Common myeloid progenitor, CD34-positive (primary cell): ENCODE measurements around the gene PKD1L1.

ENCODE experiments used
- CTCF ChIA-PET: fragments of 350-600 bp; sonication (Branson Sonifier 250); formaldehyde crosslinking; loops from one replicate; lab custom pipeline; 2021; ENCODE audit warnings: antibody characterized with exemption; lab: Charles Lee
- POLR2A ChIA-PET: fragments of 350-600 bp; sonication (Branson Sonifier 250); formaldehyde crosslinking; loops from one replicate; lab custom pipeline; 2021; ENCODE audit warnings: antibody characterized with exemption; lab: Charles Lee
- DNase-seq, 3 donors: peaks; one replicate each; pipeline versions ENCODE4 v3.0.0 to v3.0.0-alpha.2; 2013
- H3K27ac ChIP-seq, 2 experiments: 1 replicate in 1 of 2; 2 replicates in 1 of 2; pipeline ENCODE4 v1.7.0; 2013; ENCODE audit warnings: inconsistent platforms in 2 of 2, low read length in 2 of 2, mild to moderate bottlenecking in 2 of 2, low read depth in 1 of 2, moderate library complexity in 1 of 2; ENCODE audit not compliant: severe bottlenecking in 2 of 2, insufficient read depth in 1 of 2, poor library complexity in 1 of 2
- H3K27me3 ChIP-seq, 5 experiments: replicated peaks in 2 of 5; 1 replicate in 3 of 5; 2 replicates in 2 of 5; pipeline versions ENCODE4 v1.6.1 to v1.7.0; 2013; ENCODE audit warnings: low read length in 4 of 5, mild to moderate bottlenecking in 2 of 5, moderate library complexity in 2 of 5, inconsistent platforms in 1 of 5; ENCODE audit not compliant: insufficient read depth in 5 of 5, control insufficient read depth in 4 of 5
- H3K36me3 ChIP-seq, 4 experiments: 1 replicate in 2 of 4; 2 replicates in 2 of 4; pipeline versions ENCODE4 v1.6.1 to v1.7.0; 2013; ENCODE audit warnings: low read length in 3 of 4, control low read depth in 1 of 4, mild to moderate bottlenecking in 1 of 4; ENCODE audit not compliant: control insufficient read depth in 4 of 4, insufficient read depth in 4 of 4
- H3K4me1 ChIP-seq, 4 experiments: 1 replicate in 3 of 4; 2 replicates in 1 of 4; pipeline versions ENCODE4 v1.6.1 to v1.7.1; 2013; ENCODE audit warnings: low read length in 3 of 4, mild to moderate bottlenecking in 3 of 4, control low read depth in 1 of 4, inconsistent platforms in 1 of 4, moderate library complexity in 1 of 4; ENCODE audit not compliant: control insufficient read depth in 4 of 4, insufficient read depth in 4 of 4; ENCODE audit errors: control extremely low read depth in 1 of 4
- H3K4me3 ChIP-seq, 7 experiments: 1 replicate in 4 of 7; 2 replicates in 3 of 7; pipeline versions ENCODE4 v1.5.1 to v1.7.0; 2013; ENCODE audit warnings: mild to moderate bottlenecking in 7 of 7, low read length in 6 of 7, moderate library complexity in 6 of 7, inconsistent platforms in 2 of 7, low read depth in 2 of 7, control low read depth in 1 of 7; ENCODE audit not compliant: insufficient read depth in 4 of 7, control insufficient read depth in 1 of 7; ENCODE audit errors: extremely low read depth in 1 of 7
- H3K9me3 ChIP-seq, 5 experiments: 1 replicate in 4 of 5; 2 replicates in 1 of 5; pipeline versions ENCODE4 v1.6.1 to v1.7.1; 2013; ENCODE audit warnings: low read length in 4 of 5, mild to moderate bottlenecking in 2 of 5, inconsistent platforms in 1 of 5, low read depth in 1 of 5, moderate library complexity in 1 of 5; ENCODE audit not compliant: control insufficient read depth in 4 of 5, insufficient read depth in 2 of 5; ENCODE audit errors: control extremely low read depth in 1 of 5
- WGBS: methylation state at CpG from one replicate; pipeline ENCODE4 v1.1.5; 2013; ENCODE audit not compliant: insufficient coverage; 5-methylcytosine and 5-hydroxymethylcytosine counted together

The PKD1L1 gene

GRCh38 chr7:47847207-47847606 is 101.1 kb downstream of the PKD1L1 start:
- no peak overlapping the region for H3K4me3 ChIP-seq
- no peaks in the 10 kb centered on the region for H3K36me3 ChIP-seq
- H3K4me1 ChIP-seq: no peaks in the 10 kb centered on the region
- no peak overlapping the region for H3K27ac ChIP-seq
- no CpG with 5 or more reads among the region's 5 CpGs for WGBS
- H3K9me3 ChIP-seq: no peaks in the 10 kb centered on the region
- DNase-seq: no peak
- H3K27me3 ChIP-seq: peaks cover 0 to 4% (median 0%) of the 10 kb centered on the region in 5 experiments
- ChIA-PET POLR2A (no interaction called here), CTCF (no interaction called here)

- DNase-seq: no peak
- no peaks in the 10 kb centered on the region for H3K4me1 ChIP-seq
- H3K9me3 ChIP-seq: no peaks in the 10 kb centered on the region
- H3K4me3 ChIP-seq: no peak overlapping the region
- H3K27me3 ChIP-seq: peaks cover 0 to 4% (median 0%) of the 10 kb centered on the region in 5 experiments
- ChIA-PET CTCF (no interaction called here), POLR2A (no interaction called here)
- H3K27ac ChIP-seq: no peak overlapping the region
- H3K36me3 ChIP-seq: no peaks in the 10 kb centered on the region
- WGBS: 98% methylated on average over 6 of the region's 7 CpGs
Measured at GRCh38 chr7:47846138-47846836, 102.0 kb downstream of the PKD1L1 start.

- Histone ChIP-seq H3K4me3 (no peak overlapping the region), H3K4me1 (no peaks in the 10 kb centered on the region), H3K9me3 (no peaks in the 10 kb centered on the region), H3K27ac (no peak overlapping the region), H3K36me3 (no peaks in the 10 kb centered on the region), H3K27me3 (peaks cover 0 to 4% (median 0%) of the 10 kb centered on the region in 5 experiments)
- CTCF ChIA-PET: no interaction called here
- POLR2A ChIA-PET: no interaction called here
- DNase-seq: no peak
Measured at GRCh38 chr7:47844311-47844710, 104.0 kb downstream of the PKD1L1 start.

- Histone ChIP-seq H3K27ac (no peak overlapping the region), H3K36me3 (no peaks in the 10 kb centered on the region), H3K4me3 (no peak overlapping the region), H3K27me3 (peaks cover 0 to 4% (median 0%) of the 10 kb centered on the region in 5 experiments), H3K9me3 (no peaks in the 10 kb centered on the region), H3K4me1 (no peaks in the 10 kb centered on the region)
- DNase-seq: no peak
- ChIA-PET POLR2A (no interaction called here), CTCF (no interaction called here)
- 100% methylated on average over 2 of the region's 2 CpGs for WGBS
Measured at GRCh38 chr7:47843291-47843690, 105.0 kb downstream of the PKD1L1 start.

GRCh38 chr7:47839381-47839780 is 108.9 kb downstream of the PKD1L1 start:
- CTCF ChIA-PET: interaction anchor here (1.2 to 1.4 kb wide), 2 partner anchors 9 to 16 kb away, joined by 3 to 4 read pairs; no protein-coding TSS in a partner anchor
- no peak for DNase-seq

GRCh38 chr7:47837826-47838225 is 110.4 kb downstream of the PKD1L1 start:
- CTCF ChIA-PET: no interaction called here
- WGBS: 97% methylated on average over 5 of the region's 8 CpGs

More at GRCh38 chr7:47839381-47839780, 108.9 kb downstream of the PKD1L1 start:
- Histone ChIP-seq H3K27me3 (peaks cover 0 to 2% (median 0%) of the 10 kb centered on the region in 5 experiments), H3K27ac (no peak overlapping the region), H3K36me3 (no peaks in the 10 kb centered on the region), H3K9me3 (no peaks in the 10 kb centered on the region), H3K4me3 (no peak overlapping the region), H3K4me1 (no peaks in the 10 kb centered on the region)
- WGBS: 97% methylated on average over 16 of the region's 16 CpGs
- POLR2A ChIA-PET: no interaction called here

GRCh38 chr7:47836503-47837202 is 111.6 kb downstream of the PKD1L1 start:
- ChIA-PET POLR2A (interaction anchor here (0.7 kb wide), 1 partner anchor 132 kb away, joined by 4 read pairs; no protein-coding TSS in a partner anchor), CTCF (no interaction called here)
- Histone ChIP-seq H3K4me1 (no peaks in the 10 kb centered on the region), H3K4me3 (no peak overlapping the region), H3K9me3 (no peaks in the 10 kb centered on the region), H3K27me3 (peaks cover 0 to 2% (median 0%) of the 10 kb centered on the region in 5 experiments), H3K36me3 (no peaks in the 10 kb centered on the region), H3K27ac (no peak overlapping the region)
- 97% methylated on average over 15 of the region's 19 CpGs for whole genome bisulfite sequencing
- no peak for DNase-seq

More at GRCh38 chr7:47837826-47838225, 110.4 kb downstream of the PKD1L1 start:
- POLR2A ChIA-PET: no interaction called here
- Histone ChIP-seq H3K27ac (no peak overlapping the region), H3K36me3 (no peaks in the 10 kb centered on the region), H3K27me3 (peaks cover 0 to 2% (median 0%) of the 10 kb centered on the region in 5 experiments), H3K4me1 (no peaks in the 10 kb centered on the region), H3K4me3 (no peak overlapping the region), H3K9me3 (no peaks in the 10 kb centered on the region)
- DNase-seq: no peak
